Stimulated activated CD4-positive, alpha-beta T cell treated with anti-CD3 and anti-CD28 coated beads, Interleukin-1b, Interleukin-23, amount 100 ng/mL, for 4 hours (primary cell): ENCODE data around the gene STOML1.

Experiments used
- DNase-seq, 2 donors: peaks; one replicate each; pipeline ENCODE4 v3.0.0-alpha.2; 2020; ENCODE audit warnings: low read depth in 2 of 2

The STOML1 gene

GRCh38 chr15:73930790-73931281, 61.3 kb downstream of the STOML1 start:
- DNase-seq: no peak

GRCh38 chr15:73930371-73930770, 61.7 kb downstream of the STOML1 start:
- DNase-seq: no peak

GRCh38 chr15:73928971-73929627, 63.0 kb downstream of the STOML1 start:
- no peak for DNase-seq
